Measurements from ENCODE around the gene KDM2A.

KDM2A gene

GRCh38 chr11:67118801-67119584 lies at the start of gene KDM2A:
KDM2A (plus strand) TSS chr11:67119263; CDS start chr11:67121317, 2,054 bp downstream.
- FAIRE-seq, result no peak

GRCh38 chr11:67071420-67072284 lies 47.4 kb upstream of the KDM2A start:
- FAIRE-seq, result no peak

- no peak for FAIRE-seq
These were observed 46.8 kb upstream of the KDM2A start for GRCh38 chr11:67072295-67072694.

GRCh38 chr11:67073908-67074307 lies 45.2 kb upstream of the KDM2A start:
- no peak for FAIRE-seq

- no peak for FAIRE-seq
These were observed 42.9 kb upstream of the KDM2A start for GRCh38 chr11:67076202-67076601.

GRCh38 chr11:67079065-67079705 lies 39.9 kb upstream of the KDM2A start:
- no peak for FAIRE-seq

GRCh38 chr11:67082071-67082791 lies 36.8 kb upstream of the KDM2A start:
- no peak for FAIRE-seq

GRCh38 chr11:67083786-67084366 lies 35.2 kb upstream of the KDM2A start:
- no peak for FAIRE-seq

- no peak for FAIRE-seq
These were observed 33.4 kb upstream of the KDM2A start for GRCh38 chr11:67085617-67086016.

GRCh38 chr11:67090717-67091116 lies 28.3 kb upstream of the KDM2A start:
- no peak for FAIRE-seq

- no peak for FAIRE-seq
These were observed 23.9 kb upstream of the KDM2A start for GRCh38 chr11:67095214-67095507.

GRCh38 chr11:67098799-67099429 lies 20.1 kb upstream of the KDM2A start:
- no peak for FAIRE-seq

GRCh38 chr11:67099831-67100324 lies 19.2 kb upstream of the KDM2A start:
- no peak for FAIRE-seq

- FAIRE-seq, result no peak
These were observed 16.4 kb upstream of the KDM2A start for GRCh38 chr11:67102664-67103063.

- no peak for FAIRE-seq
These were observed 13.1 kb upstream of the KDM2A start for GRCh38 chr11:67105964-67106363.

- FAIRE-seq, result no peak
These were observed 7.8 kb upstream of the KDM2A start for GRCh38 chr11:67111261-67111660.

GRCh38 chr11:67113231-67113721 lies 5.8 kb upstream of the KDM2A start:
- FAIRE-seq, result no peak

- no peak for FAIRE-seq
These were observed 4.7 kb upstream of the KDM2A start for GRCh38 chr11:67114275-67114896.

- FAIRE-seq, result no peak
These were observed 2.3 kb upstream of the KDM2A start for GRCh38 chr11:67116758-67117105.

GRCh38 chr11:67117176-67117575 lies 1.9 kb upstream of the KDM2A start:
- FAIRE-seq, result no peak

- no peak for FAIRE-seq
These were observed 1.3 kb upstream of the KDM2A start for GRCh38 chr11:67117672-67118180.
